Measurements from ENCODE around the gene LRCH2. TPM values are rescaled to one million over a fixed set of nuclear protein-coding genes. Genes with fewer than 3 reads are reported as not detected.

LRCH2 gene
- not detected in 2 replicates for total RNA-seq

DNA sequence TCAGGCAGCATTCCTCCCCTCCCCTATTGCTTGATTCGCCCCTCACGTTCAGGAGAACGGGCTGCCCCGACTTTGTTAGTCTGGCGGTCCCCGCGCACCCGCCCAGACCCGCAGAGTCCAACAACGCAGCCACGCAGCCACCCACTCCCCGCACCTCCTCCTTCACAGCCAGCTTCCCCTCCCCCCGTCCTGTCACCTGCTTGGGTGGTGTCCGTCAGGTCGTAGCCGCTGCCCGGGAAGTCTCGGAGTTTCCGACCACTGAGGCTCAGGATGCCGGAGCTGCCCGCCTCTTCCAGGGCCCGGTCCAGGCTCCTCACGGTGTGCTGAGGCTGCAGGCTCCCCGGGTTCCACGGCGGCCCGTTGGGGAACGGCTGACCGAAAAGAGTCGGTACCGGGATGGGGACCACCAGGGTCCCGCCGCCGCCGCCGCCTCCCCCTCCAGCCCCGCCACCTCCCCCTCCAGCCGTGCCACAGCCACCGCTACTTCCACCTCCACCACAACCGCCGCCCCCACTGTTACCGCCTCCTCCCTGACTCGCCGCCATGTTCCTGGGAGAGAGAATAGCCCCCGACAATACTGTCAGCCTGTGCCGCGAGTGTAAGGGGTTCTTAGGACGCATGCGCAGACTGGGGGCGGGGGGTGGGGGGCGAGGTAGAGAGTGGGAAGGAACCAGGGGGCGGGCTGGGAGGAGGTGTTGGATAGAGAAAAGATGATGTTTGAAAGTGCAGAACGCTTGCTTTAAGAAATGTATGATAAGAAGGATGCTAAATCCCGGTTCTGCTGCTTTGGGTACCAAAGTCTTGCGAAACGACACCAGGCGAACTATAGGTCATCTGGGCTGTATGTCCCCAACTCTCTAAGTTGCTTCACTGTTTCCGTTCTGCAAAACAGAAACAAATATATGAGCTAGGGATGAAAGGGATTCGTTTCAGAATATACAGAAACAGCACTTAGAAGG lies at the start of gene LRCH2:
Gene LRCH2 (minus strand): TSS at position 600 of the 959 bp plus-strand sequence. CDS start 55 bp downstream, at position 545.
- no peak within 1 kb of the TSS for H3K4me3 Mint-ChIP-seq
- peaks cover 25% of the 10 kb centered on the region for H3K27me3 Mint-ChIP-seq (ENCODE audit: insufficient read depth)
- intact Hi-C loops (cut with micrococcal nuclease): no loop called here
- no peaks in the 10 kb centered on the region for H3K36me3 Mint-ChIP-seq (ENCODE audit: low read depth)
- no peaks in the 10 kb centered on the region for H3K9me3 Mint-ChIP-seq
- H3K27ac Mint-ChIP-seq: no peak within 1 kb of the TSS
- H3K4me1 Mint-ChIP-seq (ENCODE audit: low read depth): no peaks in the 10 kb centered on the region
- DNase-seq (ENCODE audit: low spot score): no peak

DNA sequence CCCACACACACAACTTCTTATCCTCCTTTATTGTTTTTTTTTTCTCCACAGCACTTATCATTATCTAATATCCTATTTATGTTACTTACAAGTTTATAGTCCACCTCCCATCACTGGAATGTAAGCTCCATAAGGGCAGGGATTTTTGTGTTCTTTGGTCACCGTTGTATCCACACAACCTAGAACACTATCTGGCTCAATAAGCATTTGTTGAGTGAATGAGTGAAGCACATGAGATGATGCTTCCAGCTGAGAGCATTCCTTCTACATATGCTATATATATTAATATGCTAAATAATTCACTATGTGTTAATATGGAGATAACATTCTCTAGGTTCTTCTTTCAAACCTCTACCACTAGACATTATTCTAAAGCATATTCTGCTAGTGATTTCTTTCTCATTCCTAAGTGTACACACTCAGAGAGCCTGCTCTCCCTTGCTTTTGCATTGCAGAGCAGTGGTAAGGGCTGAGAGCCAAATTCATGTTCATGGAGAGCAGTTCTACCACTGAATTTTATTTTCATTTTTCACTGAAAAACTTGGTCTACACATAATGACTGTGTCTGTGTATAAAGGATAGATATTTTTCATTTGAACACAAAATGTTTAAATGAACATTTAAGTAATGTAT lies 35.3 kb upstream of the LRCH2 start:
- intact Hi-C loops (cut with micrococcal nuclease): no loop called here
- DNase-seq (ENCODE audit: low spot score): no peak
- H3K4me3 Mint-ChIP-seq: no peak overlapping the region
- H3K4me1 Mint-ChIP-seq (ENCODE audit: low read depth): no peaks in the 10 kb centered on the region
- no peak overlapping the region for H3K27ac Mint-ChIP-seq
- no peaks in the 10 kb centered on the region for H3K36me3 Mint-ChIP-seq (ENCODE audit: low read depth)
- no peaks in the 10 kb centered on the region for H3K27me3 Mint-ChIP-seq (ENCODE audit: insufficient read depth)
- H3K9me3 Mint-ChIP-seq: no peaks in the 10 kb centered on the region

GRCh38 chrX:115268421-115268820 lies 34.5 kb upstream of the LRCH2 start:
- Mint-ChIP-seq H3K27ac (no peak overlapping the region), H3K36me3 (ENCODE audit: low read depth) (no peaks in the 10 kb centered on the region), H3K27me3 (ENCODE audit: insufficient read depth) (no peaks in the 10 kb centered on the region), H3K4me1 (ENCODE audit: low read depth) (no peaks in the 10 kb centered on the region), H3K4me3 (no peak overlapping the region), H3K9me3 (no peaks in the 10 kb centered on the region)
- intact Hi-C loops (cut with micrococcal nuclease): no loop called here
- no peak for DNase-seq (ENCODE audit: low spot score)

GRCh38 chrX:115266300-115266699 lies 32.4 kb upstream of the LRCH2 start:
- H3K9me3 Mint-ChIP-seq: no peaks in the 10 kb centered on the region
- H3K4me3 Mint-ChIP-seq: no peak overlapping the region
- no peak overlapping the region for H3K27ac Mint-ChIP-seq
- DNase-seq (ENCODE audit: low spot score): no peak
- no peaks in the 10 kb centered on the region for H3K4me1 Mint-ChIP-seq (ENCODE audit: low read depth)
- intact Hi-C loops (cut with micrococcal nuclease): no loop called here
- no peaks in the 10 kb centered on the region for H3K27me3 Mint-ChIP-seq (ENCODE audit: insufficient read depth)
- H3K36me3 Mint-ChIP-seq (ENCODE audit: low read depth): no peaks in the 10 kb centered on the region

DNA sequence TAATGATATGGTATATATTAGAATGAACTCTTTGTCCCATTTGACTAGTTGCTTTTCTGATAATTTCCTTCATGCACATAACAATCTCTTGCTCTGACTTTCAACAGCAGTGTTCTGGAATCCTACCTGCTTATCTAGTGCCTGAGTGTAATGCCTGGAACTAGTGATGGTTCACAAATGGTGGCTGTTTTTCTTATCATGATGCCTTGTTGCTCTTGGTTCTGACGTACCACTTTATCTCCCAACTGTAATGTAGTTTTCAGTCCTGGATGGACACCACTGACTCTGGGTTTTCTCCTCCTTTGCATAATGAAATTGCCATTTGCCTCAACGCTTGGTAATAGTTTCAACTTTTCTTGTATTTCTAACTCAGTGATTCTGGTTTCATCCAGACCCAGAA lies 30.1 kb upstream of the LRCH2 start:
- DNase-seq (ENCODE audit: low spot score): no peak
- Mint-ChIP-seq H3K4me1 (ENCODE audit: low read depth) (no peaks in the 10 kb centered on the region), H3K27me3 (ENCODE audit: insufficient read depth) (peaks cover under 1% of the 10 kb centered on the region), H3K4me3 (no peak overlapping the region), H3K27ac (no peak overlapping the region), H3K9me3 (no peaks in the 10 kb centered on the region), H3K36me3 (ENCODE audit: low read depth) (no peaks in the 10 kb centered on the region)
- intact Hi-C loops (cut with micrococcal nuclease): no loop called here

DNA sequence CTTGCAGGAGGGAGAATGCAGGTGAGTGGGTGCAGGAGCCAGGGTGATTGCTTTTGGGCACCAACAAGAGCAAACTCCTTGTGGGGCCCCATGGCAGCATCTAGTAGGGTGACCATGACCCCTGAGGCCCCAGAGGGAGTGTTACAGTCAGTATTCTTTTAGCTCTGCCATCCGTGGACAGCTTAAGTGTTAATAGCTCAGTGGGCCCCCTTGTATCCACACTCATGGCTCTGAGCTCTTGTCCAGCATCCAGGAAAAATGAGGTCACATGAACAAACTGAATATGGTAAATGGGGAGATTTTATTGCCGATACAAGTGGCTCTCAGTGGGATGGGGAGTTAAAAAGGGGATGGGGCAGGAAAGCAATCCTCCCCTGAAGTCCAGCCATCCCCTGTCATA lies 27.3 kb upstream of the LRCH2 start:
- Mint-ChIP-seq H3K9me3 (no peaks in the 10 kb centered on the region), H3K27ac (no peak overlapping the region), H3K36me3 (ENCODE audit: low read depth) (no peaks in the 10 kb centered on the region), H3K4me1 (ENCODE audit: low read depth) (no peaks in the 10 kb centered on the region), H3K4me3 (no peak overlapping the region), H3K27me3 (ENCODE audit: insufficient read depth) (peaks cover 2% of the 10 kb centered on the region)
- DNase-seq (ENCODE audit: low spot score): no peak
- intact Hi-C loops (cut with micrococcal nuclease): no loop called here

DNA sequence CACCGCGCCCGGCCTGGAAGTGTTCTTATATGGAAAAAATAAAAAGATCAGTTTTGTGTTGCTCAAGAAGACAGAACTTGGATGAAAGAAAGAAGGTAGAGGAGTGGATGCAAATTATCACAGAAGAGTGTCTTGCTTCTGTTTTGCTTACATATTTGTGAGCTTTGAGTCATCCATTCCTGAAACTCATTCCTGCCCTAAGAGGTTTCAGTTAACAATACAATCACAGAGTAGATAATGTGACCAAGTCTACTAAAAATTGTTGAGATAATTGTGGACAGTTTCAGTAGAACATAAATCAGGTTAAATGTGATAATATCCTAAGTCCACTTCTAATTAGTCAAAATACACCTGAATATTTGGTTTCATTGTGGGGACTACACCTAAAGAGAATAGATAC lies 26.4 kb upstream of the LRCH2 start:
- Mint-ChIP-seq H3K4me3 (no peak overlapping the region), H3K9me3 (no peaks in the 10 kb centered on the region), H3K27ac (no peak overlapping the region), H3K36me3 (ENCODE audit: low read depth) (no peaks in the 10 kb centered on the region), H3K4me1 (ENCODE audit: low read depth) (no peaks in the 10 kb centered on the region), H3K27me3 (ENCODE audit: insufficient read depth) (peaks cover 2% of the 10 kb centered on the region)
- intact Hi-C loops (cut with micrococcal nuclease): no loop called here
- DNase-seq (ENCODE audit: low spot score): no peak

DNA sequence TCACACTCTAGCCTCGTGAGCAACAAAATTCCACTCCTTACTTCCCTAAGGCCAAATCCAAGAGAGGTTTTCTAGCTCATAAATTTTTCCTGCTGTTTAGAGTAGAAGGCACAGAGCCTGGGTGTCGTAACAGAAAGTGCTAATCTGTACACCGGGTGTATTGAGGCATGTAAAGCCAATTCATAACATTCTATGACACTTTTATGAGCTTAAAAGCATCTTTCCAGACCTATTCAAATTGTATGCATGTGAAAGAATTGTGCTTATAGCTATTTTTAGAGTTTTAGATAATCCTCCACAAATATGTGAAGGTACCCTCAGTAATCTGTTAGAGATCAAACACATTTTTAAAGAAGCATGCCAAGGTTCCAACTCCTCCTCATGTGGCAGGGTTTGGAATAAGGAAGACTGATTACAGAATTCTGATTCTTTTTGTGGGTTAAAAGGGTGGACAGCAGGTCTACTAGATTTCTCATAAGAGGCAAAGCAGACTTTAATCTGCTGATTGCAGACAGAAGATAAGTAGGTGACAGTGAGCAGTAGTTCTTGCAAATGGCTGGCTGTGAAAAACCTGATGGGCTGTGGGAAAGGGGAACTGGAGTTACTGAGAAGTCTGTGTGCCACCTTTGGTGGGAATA lies 25.5 kb upstream of the LRCH2 start:
- intact Hi-C loops (cut with micrococcal nuclease): no loop called here
- no peak for DNase-seq (ENCODE audit: low spot score)
- no peak overlapping the region for H3K27ac Mint-ChIP-seq
- H3K9me3 Mint-ChIP-seq: no peaks in the 10 kb centered on the region
- H3K27me3 Mint-ChIP-seq (ENCODE audit: insufficient read depth): peaks cover 2% of the 10 kb centered on the region
- H3K36me3 Mint-ChIP-seq (ENCODE audit: low read depth): no peaks in the 10 kb centered on the region
- H3K4me1 Mint-ChIP-seq (ENCODE audit: low read depth): no peaks in the 10 kb centered on the region
- H3K4me3 Mint-ChIP-seq: no peak overlapping the region

- H3K27me3 Mint-ChIP-seq (ENCODE audit: insufficient read depth): peaks cover 2% of the 10 kb centered on the region
- H3K4me1 Mint-ChIP-seq (ENCODE audit: low read depth): no peaks in the 10 kb centered on the region
- intact Hi-C loops (cut with micrococcal nuclease): no loop called here
- no peak overlapping the region for H3K27ac Mint-ChIP-seq
- H3K4me3 Mint-ChIP-seq: no peak overlapping the region
- H3K9me3 Mint-ChIP-seq: no peaks in the 10 kb centered on the region
- DNase-seq (ENCODE audit: low spot score): no peak
- H3K36me3 Mint-ChIP-seq (ENCODE audit: low read depth): no peaks in the 10 kb centered on the region
Observed at GRCh38 chrX:115257711-115258110, 23.8 kb upstream of the LRCH2 start.

GRCh38 chrX:115255003-115255402 lies 21.1 kb upstream of the LRCH2 start:
- H3K9me3 Mint-ChIP-seq: no peaks in the 10 kb centered on the region
- no peaks in the 10 kb centered on the region for H3K4me1 Mint-ChIP-seq (ENCODE audit: low read depth)
- intact Hi-C loops (cut with micrococcal nuclease): no loop called here
- H3K36me3 Mint-ChIP-seq (ENCODE audit: low read depth): no peaks in the 10 kb centered on the region
- H3K27me3 Mint-ChIP-seq (ENCODE audit: insufficient read depth): peaks cover 2% of the 10 kb centered on the region
- no peak for DNase-seq (ENCODE audit: low spot score)
- H3K4me3 Mint-ChIP-seq: no peak overlapping the region
- H3K27ac Mint-ChIP-seq: no peak overlapping the region

DNA sequence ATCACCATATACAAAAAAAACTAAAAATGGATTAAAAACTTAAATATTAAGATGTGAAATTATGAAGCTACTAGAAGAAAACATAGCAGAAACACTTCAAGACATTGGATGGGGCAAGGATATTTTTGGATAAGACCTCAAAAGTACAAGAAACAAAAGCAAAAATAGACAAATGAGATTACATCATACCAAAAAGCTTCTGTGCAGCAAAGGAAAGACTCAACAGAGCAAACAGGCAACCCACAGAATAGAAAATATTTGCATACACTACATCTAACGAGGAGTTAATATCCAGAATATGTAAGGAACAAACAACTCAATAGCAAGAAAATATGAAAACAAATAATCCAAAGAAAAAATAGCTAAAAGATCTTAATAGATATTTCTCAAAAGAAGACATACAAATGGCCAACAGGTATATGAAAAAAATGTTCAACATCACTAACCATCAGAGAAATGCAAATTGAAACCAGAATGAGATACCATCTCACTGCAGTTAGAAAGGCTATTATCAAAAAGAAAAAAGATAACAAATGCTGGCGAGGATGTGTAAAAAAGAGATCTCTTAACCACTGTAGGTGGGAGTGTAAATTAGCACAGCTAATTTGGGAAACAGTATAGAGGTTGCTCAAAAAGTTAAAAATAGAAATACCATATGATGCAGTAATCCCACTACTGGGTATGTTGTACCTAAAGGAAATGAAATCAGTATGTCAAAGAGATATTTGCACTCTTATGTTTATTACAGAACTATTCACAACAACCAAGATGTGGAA lies 17.8 kb upstream of the LRCH2 start:
- H3K4me1 Mint-ChIP-seq (ENCODE audit: low read depth): no peaks in the 10 kb centered on the region
- no peak overlapping the region for H3K27ac Mint-ChIP-seq
- intact Hi-C loops (cut with micrococcal nuclease): no loop called here
- no peaks in the 10 kb centered on the region for H3K9me3 Mint-ChIP-seq
- H3K36me3 Mint-ChIP-seq (ENCODE audit: low read depth): no peaks in the 10 kb centered on the region
- DNase-seq (ENCODE audit: low spot score): no peak
- H3K4me3 Mint-ChIP-seq: no peak overlapping the region
- no peaks in the 10 kb centered on the region for H3K27me3 Mint-ChIP-seq (ENCODE audit: insufficient read depth)

DNA sequence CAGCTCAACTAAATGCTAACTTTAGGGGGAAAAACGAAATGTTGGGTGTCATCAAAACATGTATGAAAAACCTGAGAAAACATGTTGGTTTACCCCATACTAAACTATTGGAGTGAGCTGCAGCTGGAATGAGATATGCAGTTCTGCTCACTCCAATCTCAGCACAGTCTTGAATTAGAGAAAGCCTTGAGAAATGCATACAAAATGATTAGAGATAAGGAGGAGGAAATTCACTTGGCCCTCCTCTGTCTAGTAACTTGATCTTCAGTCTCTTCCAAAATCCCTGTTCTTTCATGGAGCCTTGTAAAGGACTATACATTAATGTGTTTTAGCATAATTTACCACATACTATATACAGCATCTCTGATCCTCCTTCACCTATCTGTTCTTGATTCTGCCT lies 3.2 kb upstream of the LRCH2 start:
- Mint-ChIP-seq H3K4me1 (ENCODE audit: low read depth) (no peaks in the 10 kb centered on the region), H3K27ac (no peak overlapping the region), H3K4me3 (no peak overlapping the region), H3K36me3 (ENCODE audit: low read depth) (no peaks in the 10 kb centered on the region), H3K9me3 (no peaks in the 10 kb centered on the region), H3K27me3 (ENCODE audit: insufficient read depth) (peaks cover 21% of the 10 kb centered on the region)
- no peak for DNase-seq (ENCODE audit: low spot score)
- intact Hi-C loops (cut with micrococcal nuclease): no loop called here
